Measurements from ENCODE around the gene RSRP1.
"Not testable (repeated sequence)": the region's sequence is repeated elsewhere in the genome, so short reads cannot be mapped to it uniquely, and the experiment has no call there.

The RSRP1 gene

GRCh38 chr1:25238046-25238445 lies 9.2 kb downstream of the RSRP1 start:
- H3K9ac ChIP-seq (ENCODE audit: low read depth in 1 of 2, low read length in 2 of 2) = no peak overlapping the region
- H3K27ac ChIP-seq (ENCODE audit: low read depth, low read length) = no peak overlapping the region
- peaks cover 12 to 26% of the 10 kb centered on the region in 2 donors for H3K4me1 ChIP-seq (ENCODE audit: control insufficient read depth in 1 of 2, insufficient read depth in 2 of 2, low read length in 2 of 2)

GRCh38 chr1:25236261-25236660 lies 11.0 kb downstream of the RSRP1 start:
- not testable (repeated sequence) for H3K4me3 ChIP-seq (ENCODE audit: low read depth in 1 of 2, low read length in 2 of 2); H3K27ac ChIP-seq (ENCODE audit: low read depth, low read length); H3K9me3 ChIP-seq (ENCODE audit: control insufficient read depth in 1 of 2, low read length in 2 of 2); H3K36me3 ChIP-seq (ENCODE audit: control insufficient read depth in 1 of 2, insufficient read depth in 2 of 2, low read length in 2 of 2); H3K27me3 ChIP-seq (ENCODE audit: control insufficient read depth in 1 of 2, insufficient read depth in 2 of 2, low read length in 2 of 2); H3K9ac ChIP-seq (ENCODE audit: low read depth in 1 of 2, low read length in 2 of 2)
- H3K4me1 ChIP-seq (ENCODE audit: control insufficient read depth in 1 of 2, insufficient read depth in 2 of 2, low read length in 2 of 2) = peaks cover 15 to 37% of the 10 kb centered on the region in 2 donors

More at GRCh38 chr1:25238046-25238445, 9.2 kb downstream of the RSRP1 start:
- Histone ChIP-seq H3K27me3 (ENCODE audit: control insufficient read depth in 1 of 2, insufficient read depth in 2 of 2, low read length in 2 of 2) (no peaks in the 10 kb centered on the region), H3K9me3 (ENCODE audit: control insufficient read depth in 1 of 2, low read length in 2 of 2) (no peaks in the 10 kb centered on the region), H3K4me3 (ENCODE audit: low read depth in 1 of 2, low read length in 2 of 2) (no peak overlapping the region), H3K36me3 (ENCODE audit: control insufficient read depth in 1 of 2, insufficient read depth in 2 of 2, low read length in 2 of 2) (peaks cover 5 to 21% of the 10 kb centered on the region in 2 donors)

GRCh38 chr1:25235411-25235810 lies 11.8 kb downstream of the RSRP1 start:
- not testable (repeated sequence) for H3K27ac ChIP-seq (ENCODE audit: low read depth, low read length); H3K9ac ChIP-seq (ENCODE audit: low read depth in 1 of 2, low read length in 2 of 2); H3K9me3 ChIP-seq (ENCODE audit: control insufficient read depth in 1 of 2, low read length in 2 of 2); H3K36me3 ChIP-seq (ENCODE audit: control insufficient read depth in 1 of 2, insufficient read depth in 2 of 2, low read length in 2 of 2); H3K4me3 ChIP-seq (ENCODE audit: low read depth in 1 of 2, low read length in 2 of 2); H3K27me3 ChIP-seq (ENCODE audit: control insufficient read depth in 1 of 2, insufficient read depth in 2 of 2, low read length in 2 of 2)
- peaks cover 15 to 34% of the 10 kb centered on the region in 2 donors for H3K4me1 ChIP-seq (ENCODE audit: control insufficient read depth in 1 of 2, insufficient read depth in 2 of 2, low read length in 2 of 2)

- peaks cover 13 to 20% of the 10 kb centered on the region in 2 donors for H3K4me1 ChIP-seq (ENCODE audit: control insufficient read depth in 1 of 2, insufficient read depth in 2 of 2, low read length in 2 of 2)
Measured at GRCh38 chr1:25232866-25233784, 14.1 kb downstream of the RSRP1 start.

GRCh38 chr1:25232027-25232865 lies 15.0 kb downstream of the RSRP1 start, which contains the start of gene SYF2:
SYF2 (minus strand) TSS chr1:25232502; CDS start chr1:25232467, 35 bp downstream.
- Histone ChIP-seq H3K9ac (ENCODE audit: low read depth in 1 of 2, low read length in 2 of 2) (peak within 1 kb of the TSS; percentile 90 to 97), H3K9me3 (ENCODE audit: control insufficient read depth in 1 of 2, low read length in 2 of 2) (no peaks in the 10 kb centered on the region), H3K36me3 (ENCODE audit: control insufficient read depth in 1 of 2, insufficient read depth in 2 of 2, low read length in 2 of 2) (peaks cover 18 to 25% of the 10 kb centered on the region in 2 donors), H3K4me3 (ENCODE audit: low read depth in 1 of 2, low read length in 2 of 2) (peak within 1 kb of the TSS; percentile 82 to 89), H3K4me1 (ENCODE audit: control insufficient read depth in 1 of 2, insufficient read depth in 2 of 2, low read length in 2 of 2) (peaks cover 13 to 20% of the 10 kb centered on the region in 2 donors), H3K27ac (ENCODE audit: low read depth, low read length) (peak within 1 kb of the TSS; percentile 76), H3K27me3 (ENCODE audit: control insufficient read depth in 1 of 2, insufficient read depth in 2 of 2, low read length in 2 of 2) (no peaks in the 10 kb centered on the region)

More at GRCh38 chr1:25232866-25233784, 14.1 kb downstream of the RSRP1 start:
- H3K27me3 ChIP-seq (ENCODE audit: control insufficient read depth in 1 of 2, insufficient read depth in 2 of 2, low read length in 2 of 2) = no peaks in the 10 kb centered on the region
- peak overlapping the region; percentile 82 to 89 for H3K4me3 ChIP-seq (ENCODE audit: low read depth in 1 of 2, low read length in 2 of 2)
- H3K9me3 ChIP-seq (ENCODE audit: control insufficient read depth in 1 of 2, low read length in 2 of 2) = no peaks in the 10 kb centered on the region
- H3K9ac ChIP-seq (ENCODE audit: low read depth in 1 of 2, low read length in 2 of 2) = peak overlapping the region; percentile 90 to 97
- H3K27ac ChIP-seq (ENCODE audit: low read depth, low read length) = peak overlapping the region; percentile 76
- H3K36me3 ChIP-seq (ENCODE audit: control insufficient read depth in 1 of 2, insufficient read depth in 2 of 2, low read length in 2 of 2) = peaks cover 12 to 17% of the 10 kb centered on the region in 2 donors

GRCh38 chr1:25223471-25223870 lies 23.8 kb downstream of the RSRP1 start:
- H3K36me3 ChIP-seq (ENCODE audit: control insufficient read depth in 1 of 2, insufficient read depth in 2 of 2, low read length in 2 of 2) = peaks cover 30 to 67% of the 10 kb centered on the region in 2 donors
- H3K27me3 ChIP-seq (ENCODE audit: control insufficient read depth in 1 of 2, insufficient read depth in 2 of 2, low read length in 2 of 2) = no peaks in the 10 kb centered on the region
- no peaks in the 10 kb centered on the region for H3K9me3 ChIP-seq (ENCODE audit: control insufficient read depth in 1 of 2, low read length in 2 of 2)
- H3K4me3 ChIP-seq (ENCODE audit: low read depth in 1 of 2, low read length in 2 of 2) = no peak overlapping the region
- no peaks in the 10 kb centered on the region for H3K4me1 ChIP-seq (ENCODE audit: control insufficient read depth in 1 of 2, insufficient read depth in 2 of 2, low read length in 2 of 2)
- no peak overlapping the region for H3K9ac ChIP-seq (ENCODE audit: low read depth in 1 of 2, low read length in 2 of 2)
- H3K27ac ChIP-seq (ENCODE audit: low read depth, low read length) = no peak overlapping the region

- no peaks in the 10 kb centered on the region for H3K27me3 ChIP-seq (ENCODE audit: control insufficient read depth in 1 of 2, insufficient read depth in 2 of 2, low read length in 2 of 2)
- H3K4me1 ChIP-seq (ENCODE audit: control insufficient read depth in 1 of 2, insufficient read depth in 2 of 2, low read length in 2 of 2) = no peaks in the 10 kb centered on the region
- no peak overlapping the region for H3K9ac ChIP-seq (ENCODE audit: low read depth in 1 of 2, low read length in 2 of 2)
- H3K27ac ChIP-seq (ENCODE audit: low read depth, low read length) = no peak overlapping the region
- H3K36me3 ChIP-seq (ENCODE audit: control insufficient read depth in 1 of 2, insufficient read depth in 2 of 2, low read length in 2 of 2) = peaks cover 23 to 59% of the 10 kb centered on the region in 2 donors
- H3K4me3 ChIP-seq (ENCODE audit: low read depth in 1 of 2, low read length in 2 of 2) = no peak overlapping the region
- H3K9me3 ChIP-seq (ENCODE audit: control insufficient read depth in 1 of 2, low read length in 2 of 2) = no peaks in the 10 kb centered on the region
Measured at GRCh38 chr1:25222606-25223005, 24.6 kb downstream of the RSRP1 start.

- no peak overlapping the region for H3K4me3 ChIP-seq (ENCODE audit: low read depth in 1 of 2, low read length in 2 of 2)
- H3K9ac ChIP-seq (ENCODE audit: low read depth in 1 of 2, low read length in 2 of 2) = no peak overlapping the region
- H3K27me3 ChIP-seq (ENCODE audit: control insufficient read depth in 1 of 2, insufficient read depth in 2 of 2, low read length in 2 of 2) = no peaks in the 10 kb centered on the region
- H3K36me3 ChIP-seq (ENCODE audit: control insufficient read depth in 1 of 2, insufficient read depth in 2 of 2, low read length in 2 of 2) = peaks cover 12 to 43% of the 10 kb centered on the region in 2 donors
- H3K9me3 ChIP-seq (ENCODE audit: control insufficient read depth in 1 of 2, low read length in 2 of 2) = no peaks in the 10 kb centered on the region
- H3K27ac ChIP-seq (ENCODE audit: low read depth, low read length) = no peak overlapping the region
- no peaks in the 10 kb centered on the region for H3K4me1 ChIP-seq (ENCODE audit: control insufficient read depth in 1 of 2, insufficient read depth in 2 of 2, low read length in 2 of 2)
Measured at GRCh38 chr1:25220666-25221065, 26.6 kb downstream of the RSRP1 start.

- Histone ChIP-seq H3K4me1 (ENCODE audit: control insufficient read depth in 1 of 2, insufficient read depth in 2 of 2, low read length in 2 of 2) (no peaks in the 10 kb centered on the region), H3K27ac (ENCODE audit: low read depth, low read length) (no peak overlapping the region), H3K27me3 (ENCODE audit: control insufficient read depth in 1 of 2, insufficient read depth in 2 of 2, low read length in 2 of 2) (no peaks in the 10 kb centered on the region), H3K9me3 (ENCODE audit: control insufficient read depth in 1 of 2, low read length in 2 of 2) (no peaks in the 10 kb centered on the region), H3K4me3 (ENCODE audit: low read depth in 1 of 2, low read length in 2 of 2) (no peak overlapping the region), H3K36me3 (ENCODE audit: control insufficient read depth in 1 of 2, insufficient read depth in 2 of 2, low read length in 2 of 2) (peaks cover 10 to 37% of the 10 kb centered on the region in 2 donors), H3K9ac (ENCODE audit: low read depth in 1 of 2, low read length in 2 of 2) (no peak overlapping the region)
Measured at GRCh38 chr1:25219661-25220251, 27.5 kb downstream of the RSRP1 start.
